Measurements from ENCODE around the gene RIPK4.
"Not testable (repeated sequence)": the region's sequence is repeated elsewhere in the genome, so short reads cannot be mapped to it uniquely, and the experiment has no call there.

RIPK4 gene

GRCh38 chr21:41717573-41718330, 49.1 kb downstream of the RIPK4 start:
- H3K4me3 Mint-ChIP-seq, result no peak overlapping the region

DNA sequence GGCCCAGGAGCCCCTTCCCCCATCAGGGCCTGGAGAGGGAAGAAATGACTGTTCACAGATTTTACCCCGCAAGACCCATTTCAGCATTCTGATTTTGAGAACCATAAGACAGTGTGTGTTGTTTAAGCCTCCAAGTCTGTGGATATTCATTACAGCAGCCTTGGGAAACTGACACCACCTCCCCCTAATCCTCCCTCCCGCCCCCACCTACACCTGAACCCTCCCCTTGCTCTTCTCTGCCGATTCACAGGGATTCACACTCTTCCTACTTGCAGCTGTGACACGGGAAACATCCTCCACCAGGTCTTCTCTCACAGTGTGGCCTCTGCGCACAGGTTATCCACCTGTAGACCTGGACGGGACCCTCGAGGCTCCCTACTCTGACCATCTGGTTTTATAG, 50.1 kb downstream of the RIPK4 start:
- no peak overlapping the region for H3K27ac Mint-ChIP-seq
- H3K4me1 Mint-ChIP-seq, result peaks cover 2% of the 10 kb centered on the region

More at GRCh38 chr21:41717573-41718330, 49.1 kb downstream of the RIPK4 start:
- peaks cover 23% of the 10 kb centered on the region for H3K27me3 Mint-ChIP-seq
- ATAC-seq (no peak), DNase-seq (no peak)
- peaks cover 2% of the 10 kb centered on the region for H3K4me1 Mint-ChIP-seq
- no peaks in the 10 kb centered on the region for H3K36me3 Mint-ChIP-seq (ENCODE audit: low read depth)
- no peak overlapping the region for H3K27ac Mint-ChIP-seq
- H3K9me3 Mint-ChIP-seq, result no peaks in the 10 kb centered on the region

GRCh38 chr21:41715649-41716281, 51.1 kb downstream of the RIPK4 start:
- Mint-ChIP-seq H3K4me3 (no peak overlapping the region), H3K4me1 (peaks cover 2% of the 10 kb centered on the region), H3K36me3 (ENCODE audit: low read depth) (no peaks in the 10 kb centered on the region), H3K27me3 (peaks cover 27% of the 10 kb centered on the region), H3K9me3 (no peaks in the 10 kb centered on the region), H3K27ac (no peak overlapping the region)
- ATAC-seq (no peak), DNase-seq (no peak)

More for the DNA sequence above, 50.1 kb downstream of the RIPK4 start:
- Mint-ChIP-seq H3K9me3 (no peaks in the 10 kb centered on the region), H3K27me3 (peaks cover 18% of the 10 kb centered on the region), H3K4me3 (no peak overlapping the region), H3K36me3 (ENCODE audit: low read depth) (no peaks in the 10 kb centered on the region)
- ATAC-seq (no peak), DNase-seq (no peak)

GRCh38 chr21:41714299-41714865, 52.5 kb downstream of the RIPK4 start:
- not testable (repeated sequence) for H3K36me3 Mint-ChIP-seq (ENCODE audit: low read depth); H3K9me3 Mint-ChIP-seq; DNase-seq; ATAC-seq; H3K4me1 Mint-ChIP-seq; H3K27ac Mint-ChIP-seq; H3K4me3 Mint-ChIP-seq
- peaks cover 31% of the 10 kb centered on the region for H3K27me3 Mint-ChIP-seq

GRCh38 chr21:41713495-41714281, 53.2 kb downstream of the RIPK4 start:
- Mint-ChIP-seq H3K27me3 (peaks cover 36% of the 10 kb centered on the region), H3K4me1 (peaks cover 2% of the 10 kb centered on the region), H3K36me3 (ENCODE audit: low read depth) (no peaks in the 10 kb centered on the region), H3K27ac (no peak overlapping the region), H3K9me3 (no peaks in the 10 kb centered on the region), H3K4me3 (no peak overlapping the region)
- no peak for DNase-seq
- no peak for ATAC-seq

DNA sequence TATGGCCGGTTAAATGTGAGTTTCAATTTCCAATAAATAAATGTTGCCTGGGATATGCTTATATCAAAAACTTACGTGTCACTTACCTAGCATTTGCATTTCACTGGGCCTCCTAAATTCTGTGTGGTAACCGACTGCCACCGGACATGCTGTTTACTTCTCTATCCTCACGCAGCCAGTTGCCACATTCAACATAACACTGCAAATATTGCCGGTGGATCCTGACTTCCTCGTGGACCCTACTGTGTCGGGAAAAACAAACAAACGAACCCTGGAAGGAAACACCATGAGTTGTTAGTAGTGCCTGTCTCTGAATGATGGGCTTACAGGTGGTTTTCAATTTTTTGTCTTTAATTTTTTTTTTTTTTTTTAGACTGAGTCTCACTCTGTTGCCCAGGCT, 54.1 kb downstream of the RIPK4 start:
- DNase-seq (no peak), ATAC-seq (no peak)
- Mint-ChIP-seq H3K36me3 (ENCODE audit: low read depth) (no peaks in the 10 kb centered on the region), H3K4me3 (no peak overlapping the region), H3K27ac (no peak overlapping the region), H3K4me1 (peaks cover 2% of the 10 kb centered on the region), H3K9me3 (no peaks in the 10 kb centered on the region), H3K27me3 (peaks cover 36% of the 10 kb centered on the region)

- Mint-ChIP-seq H3K4me3 (no peak overlapping the region), H3K27me3 (peaks cover 36% of the 10 kb centered on the region), H3K4me1 (peaks cover 4% of the 10 kb centered on the region), H3K36me3 (ENCODE audit: low read depth) (no peaks in the 10 kb centered on the region), H3K9me3 (peaks cover 3% of the 10 kb centered on the region), H3K27ac (no peak overlapping the region)
- no peak for DNase-seq
- ATAC-seq, result no peak
These were observed 54.7 kb downstream of the RIPK4 start for GRCh38 chr21:41712201-41712600.

GRCh38 chr21:41711416-41712007, 55.3 kb downstream of the RIPK4 start:
- H3K27ac Mint-ChIP-seq, result no peak overlapping the region

DNA sequence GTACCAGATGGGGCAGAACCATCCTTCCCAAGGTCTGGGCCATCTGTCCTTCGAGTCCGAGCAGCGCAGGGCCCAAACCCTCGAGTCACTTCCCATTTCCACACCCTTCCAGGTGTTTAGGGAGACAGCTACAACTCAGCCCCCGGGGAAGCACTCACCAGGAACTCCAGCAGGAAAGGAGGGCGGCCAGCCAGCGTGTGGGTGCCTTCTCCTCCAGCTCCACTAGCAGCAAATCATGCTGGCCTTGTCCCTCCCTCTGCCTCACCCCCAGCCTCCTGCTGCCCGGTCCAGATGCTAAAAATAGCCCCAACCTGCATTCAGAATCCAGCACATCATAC, 56.1 kb downstream of the RIPK4 start:
- H3K9me3 Mint-ChIP-seq, result peaks cover 11% of the 10 kb centered on the region
- peaks cover 38% of the 10 kb centered on the region for H3K27me3 Mint-ChIP-seq
- ATAC-seq, result no peak
- H3K4me3 Mint-ChIP-seq, result no peak overlapping the region
- H3K36me3 Mint-ChIP-seq (ENCODE audit: low read depth), result no peaks in the 10 kb centered on the region
- H3K4me1 Mint-ChIP-seq, result peaks cover 8% of the 10 kb centered on the region
- no peak for DNase-seq
- no peak overlapping the region for H3K27ac Mint-ChIP-seq

More at GRCh38 chr21:41711416-41712007, 55.3 kb downstream of the RIPK4 start:
- Mint-ChIP-seq H3K9me3 (peaks cover 10% of the 10 kb centered on the region), H3K36me3 (ENCODE audit: low read depth) (no peaks in the 10 kb centered on the region), H3K4me3 (no peak overlapping the region), H3K27me3 (peaks cover 39% of the 10 kb centered on the region), H3K4me1 (peaks cover 7% of the 10 kb centered on the region)
- DNase-seq (no peak), ATAC-seq (no peak)

GRCh38 chr21:41709965-41710822, 56.7 kb downstream of the RIPK4 start:
- ATAC-seq (no peak), DNase-seq (no peak)
- Mint-ChIP-seq H3K4me3 (no peak overlapping the region), H3K9me3 (peaks cover 11% of the 10 kb centered on the region), H3K27ac (no peak overlapping the region), H3K4me1 (peaks cover 8% of the 10 kb centered on the region), H3K36me3 (ENCODE audit: low read depth) (no peaks in the 10 kb centered on the region), H3K27me3 (peaks cover 36% of the 10 kb centered on the region)

DNA sequence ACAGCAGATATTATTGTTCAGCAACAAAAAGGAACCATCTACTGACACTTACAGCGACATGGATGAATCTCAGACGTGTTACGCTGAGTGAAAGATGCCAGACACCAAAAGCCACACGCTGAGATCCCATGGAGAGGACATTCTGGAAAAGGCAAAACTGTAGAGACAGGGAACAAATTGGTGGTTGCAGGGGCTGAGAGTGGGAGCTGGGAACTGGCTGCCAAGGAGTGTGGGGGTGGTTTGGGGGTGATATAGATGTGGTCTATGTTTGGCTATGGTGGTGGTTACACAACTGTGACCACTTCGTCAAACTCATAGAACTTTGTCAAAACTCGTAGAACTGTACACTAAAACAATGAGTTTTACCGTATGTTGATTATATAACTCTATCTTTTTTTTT, 57.7 kb downstream of the RIPK4 start:
- no peak overlapping the region for H3K4me3 Mint-ChIP-seq
- no peak overlapping the region for H3K27ac Mint-ChIP-seq
- peaks cover 27% of the 10 kb centered on the region for H3K27me3 Mint-ChIP-seq
- ATAC-seq (no peak), DNase-seq (no peak)
- no peaks in the 10 kb centered on the region for H3K36me3 Mint-ChIP-seq (ENCODE audit: low read depth)
- peaks cover 11% of the 10 kb centered on the region for H3K9me3 Mint-ChIP-seq
- peaks cover 6% of the 10 kb centered on the region for H3K4me1 Mint-ChIP-seq

- no peak overlapping the region for H3K27ac Mint-ChIP-seq
- peaks cover 11% of the 10 kb centered on the region for H3K9me3 Mint-ChIP-seq
- H3K4me1 Mint-ChIP-seq, result peaks cover 6% of the 10 kb centered on the region
- H3K36me3 Mint-ChIP-seq (ENCODE audit: low read depth), result no peaks in the 10 kb centered on the region
- DNase-seq (no peak), ATAC-seq (no peak)
- H3K27me3 Mint-ChIP-seq, result peaks cover 30% of the 10 kb centered on the region
- no peak overlapping the region for H3K4me3 Mint-ChIP-seq
These were observed 58.9 kb downstream of the RIPK4 start for GRCh38 chr21:41707960-41708330.

DNA sequence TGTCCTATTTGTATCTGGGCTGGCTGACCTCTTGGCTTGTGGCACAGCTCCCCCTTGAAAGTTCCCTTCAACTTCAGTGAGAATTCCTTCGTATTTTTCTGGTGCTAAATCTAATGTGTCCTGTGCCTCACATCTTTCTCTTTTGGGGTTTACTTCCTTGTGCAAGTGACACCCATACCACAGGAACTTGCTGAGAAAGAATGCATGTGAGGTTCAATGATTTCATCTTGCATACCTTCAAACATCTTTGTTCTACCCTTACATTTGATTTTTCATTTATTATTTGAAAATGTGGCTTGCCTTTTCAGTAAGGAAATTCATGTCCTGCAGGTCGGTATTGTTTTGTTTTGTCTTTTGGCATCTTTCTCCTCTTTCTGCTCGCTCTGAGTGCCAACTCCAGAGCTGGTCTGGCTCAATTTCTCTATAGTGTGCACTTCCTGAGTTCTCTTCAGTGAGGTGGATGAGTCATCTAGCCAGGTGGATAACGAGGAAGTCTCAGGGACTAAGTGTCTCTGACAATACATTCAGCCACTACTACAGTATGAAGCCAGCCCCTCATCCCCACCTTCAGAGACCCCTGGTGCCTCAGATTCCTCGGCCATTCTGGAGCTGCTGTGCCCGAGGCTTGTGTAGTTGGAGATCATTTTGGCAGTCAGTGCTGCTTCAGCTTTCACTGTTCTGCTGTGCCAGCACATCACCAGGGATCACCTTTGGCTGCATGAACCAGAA, 59.5 kb downstream of the RIPK4 start:
- H3K9me3 Mint-ChIP-seq, result peaks cover 11% of the 10 kb centered on the region
- H3K27ac Mint-ChIP-seq, result no peak overlapping the region
- peaks cover 6% of the 10 kb centered on the region for H3K4me1 Mint-ChIP-seq
- no peak overlapping the region for H3K4me3 Mint-ChIP-seq
- no peaks in the 10 kb centered on the region for H3K36me3 Mint-ChIP-seq (ENCODE audit: low read depth)
- ATAC-seq (no peak), DNase-seq (no peak)
- peaks cover 30% of the 10 kb centered on the region for H3K27me3 Mint-ChIP-seq
